ENCODE data around the gene PRR3.

- no peak for TF ChIP-seq ESRRA (CRISPR knock-in tag; IDR thresholded peaks at IDR 0.05; ENCODE audit: borderline replicate concordance)
- TF ChIP-seq MLX (CRISPR knock-in tag; IDR thresholded peaks at IDR 0.05), result no peak
- no peak for TF ChIP-seq TEAD1 (CRISPR knock-in tag; IDR thresholded peaks at IDR 0.05)
- TF ChIP-seq CTCF (IDR thresholded peaks at IDR 0.05), result no peak
- no peak for TF ChIP-seq JUN (CRISPR knock-in tag; IDR thresholded peaks at IDR 0.05)
- TF ChIP-seq E2F5 (CRISPR knock-in tag; IDR thresholded peaks at IDR 0.05), result no peak
Measured at GRCh38 chr6:30548375-30548774, 8.7 kb upstream of the PRR3 start.
